Vagina (tissue), 2 donors: ENCODE measurements around the gene ARHGEF38.

Experiments
- POLR2A ChIP-seq, 2 donors: fragments of 450-650 bp; IDR thresholded peaks; one replicate each; pipeline ENCODE4 v1.6.1; 2017; ENCODE audit warnings: antibody characterized with exemption in 2 of 2, mild to moderate bottlenecking in 2 of 2, moderate library complexity in 2 of 2
- POLR2AphosphoS5 ChIP-seq, 2 donors: sonication (generic); formaldehyde crosslinking; IDR thresholded peaks; one replicate each; pipeline ENCODE4 v1.9.0; 2017; ENCODE audit warnings: antibody characterized with exemption in 2 of 2, mild to moderate bottlenecking in 2 of 2, low read depth in 1 of 2; ENCODE audit not compliant: insufficient read depth in 1 of 2
- TF ChIP-seq, protein P1 (sequence below), 3 experiments: fragments of 450-650 bp in 2 of 3; fragments of 200-600 bp in 1 of 3; sonication (generic) in 1 of 3; IDR thresholded peaks; one replicate each; pipeline ENCODE4 v1.5.1; 2017 to 2019; ENCODE audit warnings: antibody characterized with exemption in 3 of 3, mild to moderate bottlenecking in 2 of 3, moderate library complexity in 2 of 3

DNA sequence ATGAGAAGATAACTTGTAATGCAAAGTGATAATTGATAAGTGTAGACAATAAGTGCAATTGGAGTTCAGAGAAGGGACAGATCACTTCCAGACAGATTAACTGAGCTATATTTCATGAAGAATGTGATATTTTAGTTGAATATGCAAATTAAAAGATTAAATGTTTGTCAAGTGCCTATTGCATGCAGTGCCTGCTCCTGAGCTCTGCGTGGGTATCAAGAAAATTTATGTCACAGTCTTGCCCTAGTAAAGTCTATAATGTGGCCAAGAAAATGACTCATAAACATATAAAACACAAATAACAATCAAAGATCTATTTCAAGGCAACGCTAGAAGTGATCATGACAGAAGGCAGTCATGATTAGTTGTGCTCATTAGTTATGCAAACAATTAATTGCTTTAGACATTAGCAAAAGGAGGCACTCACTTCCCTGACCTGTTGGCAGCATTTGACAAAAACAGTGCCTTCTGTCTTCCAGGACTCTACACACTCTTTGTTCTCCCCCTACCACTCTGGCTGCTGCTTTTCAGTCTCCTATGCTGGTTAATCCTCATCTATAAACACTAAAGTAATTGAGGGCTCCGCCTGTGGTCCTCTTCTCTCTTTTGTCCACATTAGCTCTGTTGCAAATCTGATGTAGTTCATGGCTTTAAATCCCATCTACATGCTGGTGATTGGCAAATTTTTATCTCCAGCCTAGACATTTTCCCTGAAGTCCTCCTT, 47.7 kb downstream of the ARHGEF38 start:
- TF ChIP-seq, protein P1, sequence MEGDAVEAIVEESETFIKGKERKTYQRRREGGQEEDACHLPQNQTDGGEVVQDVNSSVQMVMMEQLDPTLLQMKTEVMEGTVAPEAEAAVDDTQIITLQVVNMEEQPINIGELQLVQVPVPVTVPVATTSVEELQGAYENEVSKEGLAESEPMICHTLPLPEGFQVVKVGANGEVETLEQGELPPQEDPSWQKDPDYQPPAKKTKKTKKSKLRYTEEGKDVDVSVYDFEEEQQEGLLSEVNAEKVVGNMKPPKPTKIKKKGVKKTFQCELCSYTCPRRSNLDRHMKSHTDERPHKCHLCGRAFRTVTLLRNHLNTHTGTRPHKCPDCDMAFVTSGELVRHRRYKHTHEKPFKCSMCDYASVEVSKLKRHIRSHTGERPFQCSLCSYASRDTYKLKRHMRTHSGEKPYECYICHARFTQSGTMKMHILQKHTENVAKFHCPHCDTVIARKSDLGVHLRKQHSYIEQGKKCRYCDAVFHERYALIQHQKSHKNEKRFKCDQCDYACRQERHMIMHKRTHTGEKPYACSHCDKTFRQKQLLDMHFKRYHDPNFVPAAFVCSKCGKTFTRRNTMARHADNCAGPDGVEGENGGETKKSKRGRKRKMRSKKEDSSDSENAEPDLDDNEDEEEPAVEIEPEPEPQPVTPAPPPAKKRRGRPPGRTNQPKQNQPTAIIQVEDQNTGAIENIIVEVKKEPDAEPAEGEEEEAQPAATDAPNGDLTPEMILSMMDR (IDR thresholded peaks at IDR 0.05), result no peak
- no peak for TF ChIP-seq POLR2A (IDR thresholded peaks at IDR 0.05)
- no peak for TF ChIP-seq POLR2AphosphoS5 (IDR thresholded peaks at IDR 0.05; ENCODE audit: insufficient read depth in 1 of 2, low read depth in 1 of 2)
